SK-N-SH (cell line): ENCODE data around the gene FAM216A. TPM values are rescaled to one million over a fixed set of nuclear protein-coding genes. Genes with fewer than 3 reads are reported as not detected.

ENCODE experiments used
- CTCF ChIA-PET: fragments of 300-600, 350-600 bp; formaldehyde crosslinking; extraction: SDS; loops from one replicate; lab custom pipeline; 2021; lab: Yijun Ruan, JAX
- POLR2A ChIA-PET: fragments of 350-600 bp; sonication (Branson Sonifier 250); formaldehyde crosslinking; extraction: SDS; loops from one replicate; lab custom pipeline; 2020; ENCODE audit warnings: antibody characterized with exemption, inconsistent platforms; lab: Yijun Ruan, JAX
- DNase-seq: peaks from one replicate; pipeline ENCODE4 v3.0.0; 2012
- H2AFZ ChIP-seq: fragments of 200-600 bp; sonication (generic); 2 replicates; pipeline ENCODE4 v1.8.1; 2016; ENCODE audit warnings: antibody characterized with exemption, mild to moderate bottlenecking, low read depth
- H3F3A ChIP-seq: fragments of 200-600 bp; sonication (generic); replicated peaks from 2 replicates; pipeline ENCODE3; 2016; ENCODE audit warnings: antibody characterized with exemption, mild to moderate bottlenecking; ENCODE audit not compliant: insufficient read depth
- H3K27ac ChIP-seq, 2 experiments: fragments of 200-500 bp in 1 of 2; fragments of 200-600 bp in 1 of 2; sonication (Bioruptor generic) in 1 of 2; sonication (generic), shearing (Covaris generic) in 1 of 2; 2 replicates each; pipeline versions ENCODE4 v1.5.1 to v1.6.1; 2014 to 2016; ENCODE audit warnings: low read depth in 2 of 2, inconsistent platforms in 1 of 2, low read length in 1 of 2, mild to moderate bottlenecking in 1 of 2, mixed read lengths in 1 of 2
- H3K27me3 ChIP-seq: fragments of 200-600 bp; sonication (generic), shearing (Covaris generic); 2 replicates; pipeline ENCODE4 v1.6.1; 2016; ENCODE audit warnings: mixed run types; ENCODE audit not compliant: insufficient read depth
- H3K36me3 ChIP-seq, 2 experiments: fragments of 200-500 bp in 1 of 2; fragments of 200-600 bp in 1 of 2; sonication (Bioruptor generic) in 1 of 2; sonication (generic) in 1 of 2; replicated peaks in 1 of 2; 2 replicates each; pipeline versions ENCODE3 to v1.5.1; 2014 to 2016; ENCODE audit warnings: low read length in 1 of 2, mild to moderate bottlenecking in 1 of 2; ENCODE audit not compliant: insufficient read depth in 2 of 2, control insufficient read depth in 1 of 2
- H3K4me1 ChIP-seq, 2 experiments: fragments of 200-500 bp in 1 of 2; fragments of 200-600 bp in 1 of 2; sonication (Bioruptor generic) in 1 of 2; sonication (generic), shearing (Covaris generic) in 1 of 2; 2 replicates each; pipeline versions ENCODE4 v1.5.1 to v1.6.1; 2014 to 2016; ENCODE audit warnings: low read depth in 1 of 2, low read length in 1 of 2, mixed run types in 1 of 2; ENCODE audit not compliant: insufficient read depth in 2 of 2, control insufficient read depth in 1 of 2
- H3K4me2 ChIP-seq: fragments of 200-600 bp; sonication (generic), shearing (Covaris generic); 2 replicates; pipeline ENCODE4 v1.6.1; 2017; ENCODE audit warnings: mixed run types
- H3K4me3 ChIP-seq, 2 experiments: fragments of 200-500 bp in 1 of 2; fragments of 200-600 bp in 1 of 2; sonication (Bioruptor generic) in 1 of 2; sonication (generic), shearing (Covaris generic) in 1 of 2; 2 replicates each; pipeline versions ENCODE4 v1.5.1 to v1.8.1; 2014 to 2016; ENCODE audit warnings: low read depth in 2 of 2, inconsistent platforms in 1 of 2, low read length in 1 of 2, mild to moderate bottlenecking in 1 of 2, mixed read lengths in 1 of 2, moderate library complexity in 1 of 2
- H3K79me2 ChIP-seq: fragments of 200-600 bp; sonication (generic); 2 replicates; pipeline ENCODE4 v1.8.1; 2017; ENCODE audit warnings: mild to moderate bottlenecking; ENCODE audit not compliant: insufficient read depth
- H3K9ac ChIP-seq: fragments of 200-600 bp; sonication (generic); 2 replicates; pipeline ENCODE4 v1.6.1; 2017; ENCODE audit warnings: mixed run types
- H3K9me2 ChIP-seq: fragments of 200-600 bp; sonication (generic); 2 replicates; pipeline ENCODE4 v1.6.1; 2017; ENCODE audit warnings: mixed run types
- H3K9me3 ChIP-seq: fragments of 200-600 bp; sonication (generic); 2 replicates; pipeline ENCODE4 v1.6.1; 2017; ENCODE audit warnings: mixed run types, mild to moderate bottlenecking, moderate library complexity
- H4K20me1 ChIP-seq: fragments of 200-600 bp; sonication (generic); 2 replicates; pipeline ENCODE4 v1.6.1; 2017; ENCODE audit warnings: mild to moderate bottlenecking, mixed run types; ENCODE audit not compliant: insufficient read depth
- CHD2 ChIP-seq: fragments of 150-350 bp; IDR thresholded peaks from 2 replicates; pipeline ENCODE4 v1.6.1; 2018; ENCODE audit warnings: low read length; ENCODE audit not compliant: partially characterized antibody
- FOXM1 ChIP-seq: IDR thresholded peaks from 2 replicates; pipeline ENCODE4 v1.4.0; 2012; ENCODE audit warnings: low read depth, mild to moderate bottlenecking
- GATA2 ChIP-seq: sonication (generic); formaldehyde crosslinking; IDR thresholded peaks from 2 replicates; pipeline ENCODE4 v1.5.0; 2020; ENCODE audit warnings: mild to moderate bottlenecking, missing genetic modification reagents
- PBX3 ChIP-seq: IDR thresholded peaks from 2 replicates; pipeline ENCODE4; 2012
- POLR2AphosphoS5 ChIP-seq: IDR thresholded peaks from 2 replicates; pipeline ENCODE4 v1.6.1; 2012; ENCODE audit warnings: low read depth, low read length
- TAF1 ChIP-seq: IDR thresholded peaks from 2 replicates; pipeline ENCODE4 v1.6.1; 2012; ENCODE audit warnings: low read depth, mild to moderate bottlenecking, low read length, moderate library complexity, borderline replicate concordance
- TCF12 ChIP-seq: IDR thresholded peaks from 2 replicates; pipeline ENCODE4 v1.4.0; 2012
- TEAD4 ChIP-seq: IDR thresholded peaks from 2 replicates; pipeline ENCODE4 v1.4.0; 2012; ENCODE audit warnings: mild to moderate bottlenecking, borderline replicate concordance; ENCODE audit not compliant: insufficient read depth
- YY1 ChIP-seq: IDR thresholded peaks from 2 replicates; pipeline ENCODE4 v1.4.0; 2012; ENCODE audit warnings: low read depth, mild to moderate bottlenecking
- WGBS: methylation state at CpG from one replicate; pipeline ENCODE4 v1.1.6; 2017; ENCODE audit warnings: low lambda C conversion rate; 5-methylcytosine and 5-hydroxymethylcytosine counted together
- polyA plus RNA-seq, 3 experiments: library from polyadenylated mRNA; depleted of rRNA; stranded (reverse); fragments of >200 nt; gene quantifications; 2 replicates each; pipeline ENCODE4 v1.2.3, GENCODE V29; 2012

FAM216A gene
- polyA plus RNA-seq, 1 of the 3 experiments (the other 2 are of a cell fraction), result 29.8 TPM

- H3K79me2 ChIP-seq, result peaks cover 25% of the 10 kb centered on the region; the same call in 1 of the 2 replicates
- H3K9me3 ChIP-seq, result no peaks in the 10 kb centered on the region
- no peaks in the 10 kb centered on the region for H4K20me1 ChIP-seq
- no peaks in the 10 kb centered on the region for H3F3A ChIP-seq
- ChIA-PET POLR2A (no interaction called here), CTCF (interaction anchor here (0.9 to 3.1 kb wide), 3 partner anchors 8 to 87 kb away, joined by 3 to 7 read pairs (median 3); partner anchors contain the start of genes ARPC3 and FAM216A)
- peaks cover 40 to 45% of the 10 kb centered on the region in 2 experiments for H3K36me3 ChIP-seq
- peaks cover 0 to 5% of the 10 kb centered on the region in 2 experiments for H3K4me1 ChIP-seq
- no peak overlapping the region for H3K4me2 ChIP-seq
- DNase-seq, result no peak
- TF ChIP-seq PBX3 (no peak), TEAD4 (no peak), CHD2 (no peak), FOXM1 (no peak), TAF1 (no peak), YY1 (no peak), TCF12 (no peak)
- no peaks in the 10 kb centered on the region for H3K27me3 ChIP-seq
- no peak overlapping the region; a peak in 1 of 4 replicates for H3K27ac ChIP-seq
- H3K9ac ChIP-seq, result no peak overlapping the region
- H3K4me3 ChIP-seq, result no peak overlapping the region
- no peaks in the 10 kb centered on the region for H3K9me2 ChIP-seq
- 93% methylated on average over 4 of the region's 4 CpGs for WGBS
- H2AFZ ChIP-seq, result no peak overlapping the region
Observed at GRCh38 chr12:110536834-110537604, 68.4 kb downstream of the FAM216A start.

GRCh38 chr12:110537605-110538409, 69.2 kb downstream of the FAM216A start:
- POLR2A ChIA-PET, result no interaction called here
- WGBS, result 98% methylated on average over 7 of the region's 9 CpGs
- H3K79me2 ChIP-seq, result peaks cover 28% of the 10 kb centered on the region; the same call in 1 of the 2 replicates
- H3K9ac ChIP-seq, result no peak overlapping the region
- no peak for TF ChIP-seq POLR2AphosphoS5
- TF ChIP-seq YY1, result no peak
- TF ChIP-seq GATA2 (CRISPR knock-in tag), result no peak
- TF ChIP-seq, all 33 proteins: peak for 0
- H3K4me3 ChIP-seq, result no peak overlapping the region
- H3K4me2 ChIP-seq, result no peak overlapping the region
- H3K36me3 ChIP-seq, result peaks cover 40 to 43% of the 10 kb centered on the region in 2 experiments
- H3K4me1 ChIP-seq, result no peaks in the 10 kb centered on the region; a peak in 3 of 4 replicates
- H3F3A ChIP-seq, result no peaks in the 10 kb centered on the region
- H3K27ac ChIP-seq, result no peak overlapping the region
- no peaks in the 10 kb centered on the region for H3K9me3 ChIP-seq
- H3K27me3 ChIP-seq, result no peaks in the 10 kb centered on the region
- H4K20me1 ChIP-seq, result no peaks in the 10 kb centered on the region
- CTCF ChIA-PET, result interaction anchor here (0.9 to 3.1 kb wide), 5 partner anchors 62 to 88 kb away, joined by 3 to 9 read pairs (median 5); partner anchors contain the start of genes ARPC3, FAM216A and GPN3
- no peaks in the 10 kb centered on the region for H3K9me2 ChIP-seq
- no peak overlapping the region for H2AFZ ChIP-seq
- DNase-seq, result no peak
